Fibroblast of skin of back (primary cell): ENCODE data around the gene OR10G7. TPM values are rescaled to one million over a fixed set of nuclear protein-coding genes. Genes with fewer than 3 reads are reported as not detected.
A peak's percentile ranks its signal among the peaks of the same experiment; 100 is the strongest.

ENCODE experiments used
- DNase-seq: peaks from one replicate; pipeline ENCODE4 v3.0.0-alpha.2; 2013
- polyA plus RNA-seq, 2 experiments: library from polyadenylated mRNA; unstranded; fragments of 120-200 nt; gene quantifications; one replicate each; pipeline ENCODE4 v1.2.1, GENCODE V29; 2013; ENCODE audit not compliant: insufficient read length in 2 of 2

OR10G7 gene, protein sequence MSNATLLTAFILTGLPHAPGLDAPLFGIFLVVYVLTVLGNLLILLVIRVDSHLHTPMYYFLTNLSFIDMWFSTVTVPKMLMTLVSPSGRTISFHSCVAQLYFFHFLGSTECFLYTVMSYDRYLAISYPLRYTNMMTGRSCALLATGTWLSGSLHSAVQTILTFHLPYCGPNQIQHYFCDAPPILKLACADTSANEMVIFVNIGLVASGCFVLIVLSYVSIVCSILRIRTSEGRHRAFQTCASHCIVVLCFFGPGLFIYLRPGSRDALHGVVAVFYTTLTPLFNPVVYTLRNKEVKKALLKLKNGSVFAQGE
- polyA plus RNA-seq (2013, experiment 1 of 2; ENCODE audit: insufficient read length) = not detected
- polyA plus RNA-seq (2013, experiment 2 of 2; ENCODE audit: insufficient read length) = not detected

DNA sequence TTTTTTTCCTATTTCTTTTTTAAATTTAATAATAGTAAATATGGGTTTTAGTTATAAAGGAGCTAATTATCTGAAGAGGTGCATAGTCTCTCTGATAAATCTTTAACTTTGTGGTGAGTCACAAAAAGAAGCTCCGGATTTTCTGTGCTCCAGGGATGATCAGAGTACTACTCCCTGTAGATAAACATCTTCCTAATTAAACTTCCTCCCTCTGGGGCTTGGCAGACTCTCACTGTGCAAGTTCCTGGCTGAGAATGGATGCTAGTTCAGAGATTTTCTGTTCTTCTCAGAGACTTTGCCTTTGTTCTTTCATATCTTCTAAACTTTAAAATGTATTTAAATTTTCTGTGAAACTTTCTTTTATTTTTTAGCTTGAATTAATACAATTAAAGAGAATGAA, at the start of gene OR10G7:
Gene OR10G7 (minus strand): TSS at position 72 of the 400 bp plus-strand sequence. CDS start 2,324 bp downstream, outside the sequence.
- no peak for DNase-seq

DNA sequence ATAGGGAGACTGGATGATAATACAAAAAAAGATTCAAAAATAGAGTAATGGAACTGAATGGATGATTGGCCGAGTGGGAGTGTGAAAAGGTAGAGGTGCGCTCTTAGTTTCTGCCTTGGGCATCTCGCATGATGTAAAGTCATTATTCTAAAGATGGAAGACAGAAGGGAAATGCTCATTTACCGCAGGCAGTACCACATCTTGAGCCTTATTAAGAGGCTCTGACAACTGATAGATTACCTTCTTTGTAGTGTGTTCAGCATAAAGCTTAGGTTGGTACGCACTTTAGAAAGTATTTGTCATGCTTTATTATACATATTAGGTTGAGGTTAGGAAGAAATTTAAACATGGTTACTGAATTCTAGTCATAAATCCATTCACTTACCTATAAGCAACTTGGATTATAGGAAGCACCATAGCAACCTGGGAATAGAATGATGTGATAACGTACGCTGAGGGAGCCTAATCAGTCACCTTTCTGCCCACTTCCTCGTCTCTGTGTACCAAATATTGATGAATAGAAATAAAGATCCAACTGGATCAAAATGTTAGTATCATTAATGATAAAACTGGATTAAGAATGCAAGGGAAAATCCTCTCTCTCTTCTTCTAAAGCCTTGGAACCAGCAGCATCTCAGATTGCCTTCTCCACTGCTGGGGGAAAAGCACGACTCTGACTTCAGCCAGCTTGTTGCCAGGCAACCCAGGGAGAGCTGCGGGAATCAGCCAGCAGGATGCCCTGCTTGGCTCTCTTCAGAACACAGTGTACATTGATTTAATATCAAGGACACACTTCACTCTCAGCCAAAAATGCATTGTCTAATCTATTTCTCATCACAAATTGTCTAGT, 45.1 kb upstream of the OR10G7 start:
- no peak for DNase-seq

DNA sequence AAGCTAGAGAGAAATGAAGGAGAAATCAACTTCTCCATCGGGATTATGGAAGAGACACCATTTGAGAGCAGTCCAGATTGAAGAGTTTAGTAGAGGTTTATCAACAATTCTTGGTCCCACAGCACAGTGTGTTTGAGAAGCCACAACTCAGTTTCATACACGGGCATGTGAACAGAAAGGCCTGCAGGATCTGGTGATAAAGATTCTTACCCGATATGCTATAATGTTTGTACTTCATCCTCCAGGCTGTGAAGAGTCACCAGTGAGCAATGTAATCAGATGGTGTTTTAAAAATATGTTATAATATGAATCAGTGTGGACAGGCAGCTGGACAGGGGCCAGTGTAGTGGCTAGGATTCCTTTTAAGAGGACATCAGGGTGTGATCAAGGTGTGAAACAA, 44.5 kb upstream of the OR10G7 start:
- peak; percentile 24 for DNase-seq

DNA sequence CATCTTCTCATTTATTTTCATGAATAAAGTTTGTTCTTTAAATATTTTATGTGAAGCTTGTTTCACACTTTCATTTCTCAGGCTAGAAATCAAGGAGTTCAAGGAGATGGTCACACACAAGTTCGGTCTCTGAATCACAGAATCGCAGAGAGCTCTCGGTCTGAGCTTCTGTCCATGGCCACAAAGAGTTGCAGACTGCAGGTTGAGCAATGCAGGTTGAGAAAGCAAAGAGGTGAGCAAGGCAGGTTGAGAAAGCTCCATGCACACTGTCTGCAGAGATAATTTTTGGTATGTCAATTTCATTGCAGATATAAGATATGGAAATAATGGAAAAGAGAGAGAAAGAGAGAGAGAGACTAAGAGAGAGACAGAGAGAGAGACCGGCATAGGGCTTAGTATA, 41.2 kb upstream of the OR10G7 start:
- no peak for DNase-seq

DNA sequence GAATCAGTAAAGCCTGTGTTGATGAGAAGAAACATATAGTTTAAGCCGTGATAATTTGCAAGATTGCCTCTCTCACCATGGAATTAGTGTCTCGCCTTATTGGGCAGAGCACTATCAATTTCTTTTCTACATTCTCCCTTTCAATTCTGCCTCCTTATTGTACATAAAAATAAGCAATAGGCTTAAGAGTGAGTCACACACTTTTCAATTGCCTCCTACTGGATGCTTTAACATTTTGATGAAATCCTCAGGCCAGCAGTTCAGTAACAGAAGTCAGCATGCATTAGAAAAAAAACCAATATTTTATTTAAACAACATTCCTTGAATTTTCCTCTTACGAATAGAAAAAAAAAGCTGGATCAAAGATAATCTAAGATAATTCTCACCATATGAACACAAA, 40.4 kb upstream of the OR10G7 start:
- DNase-seq = no peak

DNA sequence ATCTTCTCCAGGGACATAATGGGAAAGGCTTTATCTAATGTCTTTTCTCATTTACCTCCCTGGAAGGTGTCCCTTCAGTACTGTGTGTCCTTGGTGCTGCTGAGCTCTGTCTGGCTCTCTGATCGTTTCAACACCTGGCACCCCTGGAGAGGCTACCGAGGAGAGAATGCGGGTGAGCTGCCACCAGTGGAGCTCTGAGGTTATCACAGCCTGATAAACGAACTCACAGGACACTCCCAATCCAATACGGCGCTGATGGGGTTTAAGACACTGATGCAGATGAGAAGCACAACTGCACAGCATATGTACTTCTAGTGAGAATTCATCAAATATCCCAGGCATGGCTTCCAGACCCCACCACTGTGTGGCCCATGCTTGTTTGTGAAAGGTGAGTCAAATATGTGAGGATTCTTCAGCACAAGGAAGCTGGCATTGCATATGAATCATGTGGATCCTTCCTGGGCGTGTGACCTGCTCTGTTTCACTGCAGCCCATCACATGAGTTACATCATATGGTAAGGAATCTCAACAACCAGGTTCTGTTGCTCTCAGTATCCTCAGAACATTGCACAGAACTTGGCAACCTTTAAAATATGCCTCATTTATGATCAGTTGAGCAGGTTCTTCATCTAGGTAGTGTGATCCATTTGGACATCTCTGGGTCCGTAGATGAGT, 39.3 kb upstream of the OR10G7 start:
- DNase-seq = peak; percentile 26

DNA sequence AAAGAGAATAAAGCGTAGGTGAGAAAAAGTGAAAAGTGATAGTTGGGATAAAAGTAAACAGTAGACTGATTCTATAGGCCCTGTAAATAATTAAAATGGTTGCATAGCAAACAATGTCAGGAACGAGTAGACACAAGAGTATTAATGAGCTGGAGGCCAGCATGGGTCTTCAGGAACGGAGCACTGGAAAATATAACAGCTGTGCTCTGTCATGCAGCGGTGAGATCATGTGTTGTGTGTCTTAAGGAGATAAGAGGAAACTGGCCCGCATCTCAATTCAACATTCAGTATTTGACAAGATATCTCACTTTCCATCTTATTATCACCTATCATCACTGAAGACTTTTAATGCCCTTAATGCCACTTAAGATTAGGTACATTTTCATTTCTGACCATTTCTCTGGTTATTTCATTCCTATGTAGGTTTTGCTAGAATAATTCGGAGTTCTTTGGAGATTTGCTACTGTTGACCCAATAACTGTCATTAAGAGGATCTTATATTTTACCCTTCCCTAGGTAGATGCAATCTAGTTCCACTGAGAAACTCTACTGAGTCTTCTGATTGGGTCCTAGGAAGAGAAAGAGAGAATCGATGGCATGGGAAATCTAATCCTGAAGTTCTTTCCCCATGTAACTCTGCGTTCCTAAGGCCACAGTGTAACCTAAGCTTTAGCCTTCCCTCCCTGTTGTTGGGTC, 38.7 kb upstream of the OR10G7 start:
- DNase-seq = no peak

DNA sequence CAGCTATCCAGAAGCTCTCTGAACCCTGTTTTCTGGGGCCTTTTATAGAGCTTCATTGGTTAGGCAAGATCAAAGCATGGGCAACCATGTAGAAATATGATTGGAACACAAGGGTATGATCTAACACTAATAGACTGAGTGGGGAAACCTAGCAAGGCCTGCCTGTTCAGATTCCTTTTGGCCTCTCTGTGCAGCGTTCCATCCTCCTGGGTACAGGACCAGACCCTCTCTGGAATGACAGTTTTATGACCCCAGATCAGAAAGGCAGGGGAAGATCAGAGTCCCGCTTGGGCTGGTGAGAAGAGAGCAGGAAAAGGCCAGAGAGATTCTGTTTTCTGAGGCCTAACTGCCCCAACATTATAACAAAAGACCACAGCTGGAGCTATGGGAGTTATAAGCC, 37.5 kb upstream of the OR10G7 start:
- no peak for DNase-seq

DNA sequence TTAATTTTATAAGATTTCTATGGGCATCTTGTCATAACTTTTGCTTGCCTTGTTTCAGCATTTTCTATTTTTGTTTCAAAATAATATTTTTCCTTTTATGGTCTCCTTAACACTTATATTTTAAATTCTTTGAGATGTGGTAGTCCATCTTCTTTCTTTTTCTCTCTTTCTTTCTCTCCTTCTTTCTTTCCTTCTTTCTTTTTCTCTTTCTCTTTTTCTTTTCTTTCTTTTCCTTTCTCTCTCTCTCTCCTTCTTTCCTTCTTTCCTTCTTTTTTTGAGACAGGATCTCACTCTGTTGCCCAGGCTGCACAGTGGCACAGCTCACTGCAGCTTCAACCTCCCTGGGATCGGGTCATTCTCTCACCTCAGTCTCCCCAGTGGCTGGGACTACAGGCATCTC, 36.1 kb upstream of the OR10G7 start:
- DNase-seq = no peak

DNA sequence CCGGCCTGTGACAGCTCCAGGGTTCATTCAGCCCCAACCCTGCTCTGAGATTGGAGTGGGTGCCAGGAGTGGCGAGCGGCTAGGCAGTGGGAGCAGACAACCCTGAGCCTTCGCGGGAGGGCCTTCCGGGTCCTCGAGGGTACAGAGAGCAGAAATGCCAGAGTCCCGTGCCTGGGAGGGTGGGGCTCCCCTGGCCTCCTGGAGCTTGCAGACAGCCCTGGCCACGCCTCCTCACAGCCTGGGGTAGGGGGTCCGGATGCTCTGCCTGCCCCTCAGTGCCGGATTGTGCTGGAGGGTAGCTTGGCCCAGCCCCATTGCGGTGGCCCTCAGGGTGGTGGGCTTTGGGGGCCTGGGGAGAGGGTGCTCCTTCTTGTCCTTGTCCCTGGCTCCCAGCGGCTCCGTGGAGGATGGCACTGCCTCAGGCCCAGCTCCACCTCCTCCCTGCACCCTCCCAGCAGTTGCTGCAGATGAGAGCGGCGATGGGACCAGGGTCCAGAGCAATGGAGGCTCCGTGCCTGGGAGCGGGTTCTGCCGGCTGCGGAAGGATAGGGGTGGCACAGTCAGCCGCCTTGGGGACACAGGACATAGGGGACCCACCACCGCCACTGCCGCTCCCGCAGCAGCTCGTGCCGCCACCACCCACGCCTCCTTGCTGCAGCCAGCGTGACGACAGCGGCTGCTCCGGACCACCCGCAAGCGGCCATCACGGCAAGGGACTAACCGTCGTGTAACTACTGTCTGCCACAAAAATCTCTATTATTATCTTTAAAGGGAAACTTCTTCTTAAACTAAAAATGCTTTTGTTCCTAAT, 34.9 kb upstream of the OR10G7 start:
- peak; percentile 26 for DNase-seq

DNA sequence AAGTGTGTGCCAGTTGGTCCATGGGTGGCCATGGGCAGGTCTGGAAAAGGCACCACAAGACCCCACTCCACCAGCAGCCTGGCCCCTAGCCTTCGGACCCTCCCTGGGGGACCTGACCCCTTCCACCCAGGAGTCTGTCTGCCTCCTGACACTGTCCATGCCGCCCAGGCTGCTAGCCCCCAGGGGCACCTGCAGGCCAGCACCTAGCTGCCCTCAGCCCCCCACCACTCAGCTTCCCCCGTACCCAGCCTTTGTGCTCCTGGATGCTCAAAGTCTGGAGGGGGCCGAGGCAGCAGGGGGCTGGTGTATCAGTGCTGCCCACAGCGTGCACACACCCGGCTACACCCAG, 34.3 kb upstream of the OR10G7 start:
- DNase-seq = no peak

DNA sequence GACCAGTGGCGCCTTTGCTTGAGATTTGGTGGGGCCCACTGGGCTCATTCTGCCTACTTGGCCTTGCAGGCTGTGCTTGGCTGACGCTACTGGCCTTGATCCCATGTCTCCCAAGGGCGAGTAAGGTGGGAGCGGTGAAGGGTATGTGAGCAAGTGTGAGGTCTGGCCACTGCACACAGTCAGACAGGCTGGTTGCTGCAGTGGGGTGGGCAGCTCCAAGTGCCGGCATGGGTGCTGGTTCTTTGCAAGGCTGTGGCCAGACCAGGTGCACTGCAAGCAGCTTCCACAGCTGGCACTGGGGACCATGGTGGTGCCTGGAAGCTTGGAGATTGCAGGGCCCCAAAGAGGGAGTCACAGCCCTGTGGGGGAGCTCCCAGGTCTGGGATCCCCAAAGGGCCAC, 33.4 kb upstream of the OR10G7 start:
- no peak for DNase-seq

DNA sequence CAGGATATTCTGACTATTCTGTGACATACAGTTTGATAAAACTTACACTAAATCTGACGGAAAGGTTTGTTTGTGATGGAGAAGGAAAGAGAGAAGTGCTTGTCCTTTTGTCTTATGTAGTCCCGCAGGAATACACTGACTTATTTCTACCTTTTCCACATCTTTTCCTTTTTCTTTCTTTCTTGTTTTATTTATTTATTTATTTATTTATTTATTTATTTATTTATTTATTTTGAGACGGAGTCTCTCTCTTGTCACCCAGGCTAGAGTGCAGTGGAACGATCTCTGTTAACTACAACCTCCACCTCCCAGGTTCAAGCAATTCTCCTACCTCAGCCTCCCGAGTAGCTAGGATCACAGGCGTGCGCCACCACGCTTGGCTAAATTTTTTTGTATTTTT, 31.0 kb upstream of the OR10G7 start:
- DNase-seq = no peak

DNA sequence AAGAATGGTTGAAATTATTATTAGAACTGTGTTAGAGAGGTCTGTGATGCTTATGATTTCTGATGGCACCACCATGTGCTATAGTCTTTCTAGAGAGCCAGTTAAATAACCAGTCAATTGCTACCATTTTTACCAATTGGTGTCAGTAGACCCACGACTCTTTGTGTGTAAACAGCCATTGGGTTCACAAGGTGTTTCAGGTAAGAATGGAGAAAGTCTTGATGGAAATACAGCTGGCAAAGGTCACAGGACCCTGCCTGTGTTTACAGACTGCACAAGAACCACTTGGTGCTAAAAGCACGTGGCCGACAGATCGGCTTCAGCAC, 30.5 kb upstream of the OR10G7 start:
- no peak for DNase-seq

DNA sequence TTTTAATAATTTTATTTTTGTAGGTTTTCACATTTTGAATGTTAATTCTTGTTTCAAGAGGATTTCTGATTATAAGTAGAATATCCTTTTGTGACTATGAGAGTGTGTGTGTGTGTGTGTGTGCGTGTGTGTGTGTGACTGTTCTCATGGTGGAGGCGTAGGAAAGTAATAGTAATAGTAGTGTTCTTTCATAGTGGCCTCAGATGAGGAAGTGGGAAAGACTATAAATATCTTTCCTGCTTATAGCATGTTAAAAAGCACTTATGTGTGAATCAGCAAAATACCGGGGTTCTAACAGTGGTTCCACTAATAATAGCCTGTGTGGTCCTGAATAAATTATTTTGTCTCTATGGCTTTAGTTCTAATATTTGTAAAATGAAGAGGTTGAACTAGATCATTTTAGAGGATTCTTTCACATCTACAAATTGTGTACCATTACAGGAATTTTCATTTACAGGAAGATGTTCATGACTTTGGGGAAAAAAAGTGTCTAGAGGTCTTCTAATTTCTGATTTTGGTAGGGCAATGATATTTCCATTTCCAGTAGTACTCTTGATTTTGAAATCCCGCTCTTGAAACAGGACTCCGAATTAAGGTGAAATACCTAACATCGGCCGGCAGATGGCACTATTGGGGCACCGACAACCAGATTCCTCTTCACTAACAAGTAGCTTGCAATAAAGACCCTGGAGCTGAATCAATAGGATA, 29.9 kb upstream of the OR10G7 start:
- DNase-seq = peak; percentile 64

DNA sequence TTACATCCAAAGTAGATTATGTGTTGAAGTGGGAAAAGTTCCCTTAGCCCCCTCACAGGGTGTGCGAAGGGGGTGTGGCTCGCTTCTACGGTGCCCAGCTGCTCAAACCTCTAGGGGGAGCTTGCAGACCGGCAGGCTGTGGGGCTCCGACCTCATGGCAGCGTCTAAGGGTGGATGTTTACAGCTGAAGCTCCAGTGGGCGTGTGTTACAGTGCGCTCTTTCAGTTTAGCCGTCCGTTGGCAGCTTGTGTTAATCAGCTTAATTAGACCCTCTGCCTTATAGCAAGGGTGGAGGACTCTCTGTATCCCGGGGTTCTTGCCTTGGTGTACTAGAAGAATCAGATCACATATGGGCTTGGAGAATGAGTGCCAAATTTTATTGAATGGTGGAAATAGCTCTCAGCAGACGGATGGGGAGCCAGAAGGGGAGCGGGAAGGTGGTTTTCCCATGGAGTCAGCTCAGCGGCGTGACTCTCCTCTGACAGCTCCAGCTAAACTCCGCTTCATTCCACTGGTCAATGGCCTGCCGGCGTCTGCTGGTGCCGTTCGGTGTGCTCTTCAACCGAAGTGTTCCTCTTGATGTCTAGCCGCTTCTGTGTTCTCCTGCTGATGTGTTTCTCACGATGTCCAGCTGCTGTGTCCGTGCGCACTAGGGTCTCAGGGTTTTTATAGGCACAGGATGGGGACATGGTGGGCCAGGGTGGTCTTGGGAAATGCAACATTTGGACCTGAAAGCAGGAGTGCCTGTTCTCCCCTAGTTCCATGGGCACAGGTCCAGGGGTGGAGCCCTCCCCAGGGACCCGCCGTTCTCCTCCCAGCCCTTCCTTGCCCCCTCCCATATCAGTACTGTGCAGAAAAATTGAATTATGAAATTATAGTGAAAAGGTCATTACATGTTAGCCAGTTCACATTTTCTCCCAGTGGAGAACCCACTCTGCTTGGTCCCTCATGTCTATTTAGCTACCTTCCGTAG, 28.6 kb upstream of the OR10G7 start:
- peak; percentile 57 for DNase-seq

DNA sequence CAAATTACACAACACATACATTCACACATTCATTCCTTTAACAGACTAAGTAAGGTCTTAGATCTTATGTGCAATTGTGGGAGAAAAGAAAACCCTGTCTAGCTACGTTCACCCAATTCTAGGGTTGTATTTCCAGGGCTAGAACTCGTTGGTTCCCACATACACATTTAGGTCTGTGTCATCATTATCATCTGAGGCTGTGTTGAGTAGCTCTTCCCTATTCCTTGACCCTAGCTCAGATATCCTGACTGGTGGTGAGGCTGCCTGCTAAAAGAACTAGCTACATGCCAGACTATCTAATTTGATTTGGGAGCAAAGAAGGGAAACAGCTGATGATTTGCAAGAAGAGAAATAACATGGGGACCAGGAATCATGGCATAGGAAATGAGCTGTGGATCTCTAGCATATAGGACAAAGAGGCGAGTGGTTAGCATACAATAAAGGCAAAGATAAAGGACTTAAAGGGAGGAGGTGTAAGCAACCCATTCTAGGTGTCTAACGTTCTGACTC, 27.5 kb upstream of the OR10G7 start:
- DNase-seq = no peak

DNA sequence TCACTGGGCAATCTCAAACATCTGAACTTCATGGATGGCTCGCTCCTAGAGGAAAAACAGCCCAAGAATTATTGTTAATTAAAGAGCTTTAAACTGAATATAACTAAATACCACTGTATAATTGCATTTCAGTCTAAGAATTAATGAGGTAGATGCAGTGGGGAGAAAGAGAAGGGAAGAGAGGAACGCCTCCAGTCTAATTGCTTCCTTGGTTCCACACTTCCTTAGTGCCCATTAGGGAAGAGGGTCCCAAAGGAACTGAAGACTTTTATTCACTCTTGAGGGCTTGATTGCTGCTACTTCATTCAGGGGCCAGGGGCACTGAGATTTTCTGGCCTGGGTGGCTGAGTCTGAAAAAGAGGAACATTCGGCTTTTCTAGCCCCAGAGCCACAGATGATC, 11.8 kb upstream of the OR10G7 start:
- no peak for DNase-seq

DNA sequence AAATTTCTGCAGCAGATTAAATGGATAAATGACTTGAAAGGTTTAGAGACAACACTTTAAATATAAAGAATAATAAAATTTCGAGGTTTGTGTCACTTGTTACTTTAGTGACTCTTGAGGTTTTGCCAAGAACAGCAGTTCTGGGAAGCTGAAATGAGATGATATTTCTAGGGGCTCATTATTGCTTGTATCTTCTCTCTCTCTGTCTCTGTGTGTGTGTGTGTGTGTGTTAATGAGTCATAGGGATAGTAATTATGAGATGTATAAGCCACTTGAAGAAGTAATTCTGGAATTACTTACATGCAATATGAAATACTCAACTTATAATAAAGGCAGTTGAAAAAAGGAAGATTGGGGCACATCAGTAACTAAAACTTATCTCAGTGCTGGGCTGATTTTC, 9.6 kb upstream of the OR10G7 start:
- DNase-seq = no peak

DNA sequence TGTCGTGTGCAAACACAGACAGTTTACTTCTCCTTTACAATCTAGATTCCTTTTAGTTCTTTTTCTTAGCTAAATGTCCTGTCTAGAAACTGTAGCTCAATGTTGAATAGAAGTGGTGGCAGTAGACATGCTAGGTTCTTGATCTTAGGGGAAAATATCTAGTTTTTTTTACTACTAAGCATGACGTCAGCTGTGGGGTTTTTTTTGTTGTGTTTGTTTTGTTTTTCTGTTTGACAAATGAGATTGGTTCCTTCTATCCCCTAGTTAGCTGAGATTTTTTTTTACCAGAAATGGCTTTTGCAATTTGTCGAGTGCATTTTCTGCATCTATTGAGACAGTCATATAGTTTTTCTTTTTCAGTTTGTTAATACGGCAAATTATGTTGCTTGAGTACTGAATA, 2.3 kb upstream of the OR10G7 start:
- no peak for DNase-seq
